Measurements from ENCODE around the gene CNPY1. TPM values are rescaled to one million over a fixed set of nuclear protein-coding genes. Genes with fewer than 3 reads are reported as not detected.

CNPY1 gene
- total and polyA plus RNA-seq, 7 experiments from 2014 or later: not detected

- no peaks in the 10 kb centered on the region for H3K9me3 Mint-ChIP-seq
- H3K27me3 ChIP-seq (ENCODE audit: control insufficient read depth in 2 of 2, insufficient read depth in 2 of 2, low read length in 2 of 2): no peaks in the 10 kb centered on the region
- no peaks in the 10 kb centered on the region for H3K9me3 ChIP-seq (ENCODE audit: control insufficient read depth in 2 of 3, low read length in 3 of 3)
- no peak overlapping the region for H3K27ac Mint-ChIP-seq
- no peak overlapping the region for H3K4me3 ChIP-seq (ENCODE audit: low read length)
- DNase-seq: no peak
- intact Hi-C loops (cut with micrococcal nuclease): no loop called here
- peaks cover 0 to 6% (median 0%) of the 10 kb centered on the region in 7 donors for H3K4me1 Mint-ChIP-seq
- ATAC-seq: no peak
- CTCF ChIA-PET: no interaction called here
- H3K36me3 Mint-ChIP-seq: no peaks in the 10 kb centered on the region
- H3K27ac ChIP-seq (ENCODE audit: low read depth, low read length): no peak overlapping the region
- POLR2A ChIA-PET: no interaction called here
- H3K36me3 ChIP-seq (ENCODE audit: control insufficient read depth in 2 of 3, insufficient read depth in 3 of 3, low read length in 3 of 3): no peaks in the 10 kb centered on the region
- H3K4me3 Mint-ChIP-seq: no peak overlapping the region
- no peaks in the 10 kb centered on the region for H3K4me1 ChIP-seq (ENCODE audit: control insufficient read depth in 2 of 2, insufficient read depth in 2 of 2, low read length in 2 of 2)
- peaks cover 24 to 47% (median 28%) of the 10 kb centered on the region in 5 donors for H3K27me3 Mint-ChIP-seq
These were observed 42.9 kb upstream of the CNPY1 start for GRCh38 chr7:155589001-155589980.

GRCh38 chr7:155588468-155588998 is 42.2 kb upstream of the CNPY1 start:
- H3K9me3 ChIP-seq (ENCODE audit: control insufficient read depth in 2 of 3, low read length in 3 of 3): no peaks in the 10 kb centered on the region
- Mint-ChIP-seq H3K27me3 (peaks cover 24 to 41% (median 28%) of the 10 kb centered on the region in 5 donors), H3K4me1 (peaks cover 0 to 6% (median 0%) of the 10 kb centered on the region in 7 donors), H3K4me3 (no peak overlapping the region), H3K9me3 (no peaks in the 10 kb centered on the region), H3K27ac (no peak overlapping the region), H3K36me3 (no peaks in the 10 kb centered on the region)
- no peak overlapping the region for H3K27ac ChIP-seq (ENCODE audit: low read depth, low read length)
- DNase-seq (no peak), ATAC-seq (no peak)
- no peak overlapping the region for H3K4me3 ChIP-seq (ENCODE audit: low read length)
- ChIA-PET POLR2A (no interaction called here), CTCF (no interaction called here)
- H3K27me3 ChIP-seq (ENCODE audit: control insufficient read depth in 2 of 2, insufficient read depth in 2 of 2, low read length in 2 of 2): no peaks in the 10 kb centered on the region
- no peaks in the 10 kb centered on the region for H3K4me1 ChIP-seq (ENCODE audit: control insufficient read depth in 2 of 2, insufficient read depth in 2 of 2, low read length in 2 of 2)
- intact Hi-C loops (cut with micrococcal nuclease): no loop called here
- no peaks in the 10 kb centered on the region for H3K36me3 ChIP-seq (ENCODE audit: control insufficient read depth in 2 of 3, insufficient read depth in 3 of 3, low read length in 3 of 3)

GRCh38 chr7:155587486-155587885 is 41.1 kb upstream of the CNPY1 start:
- H3K9me3 Mint-ChIP-seq: peaks cover 0 to 2% (median 0%) of the 10 kb centered on the region in 11 donors
- POLR2A ChIA-PET: no interaction called here
- peaks cover 0 to 6% (median 0%) of the 10 kb centered on the region in 7 donors for H3K4me1 Mint-ChIP-seq
- intact Hi-C loops (cut with micrococcal nuclease): no loop called here
- no peak overlapping the region for H3K27ac Mint-ChIP-seq
- CTCF ChIA-PET: no interaction called here
- no peaks in the 10 kb centered on the region for H3K4me1 ChIP-seq (ENCODE audit: control insufficient read depth in 2 of 2, insufficient read depth in 2 of 2, low read length in 2 of 2)
- no peaks in the 10 kb centered on the region for H3K36me3 ChIP-seq (ENCODE audit: control insufficient read depth in 2 of 3, insufficient read depth in 3 of 3, low read length in 3 of 3)
- DNase-seq (no peak), ATAC-seq (no peak)
- H3K9me3 ChIP-seq (ENCODE audit: control insufficient read depth in 2 of 3, low read length in 3 of 3): no peaks in the 10 kb centered on the region
- H3K36me3 Mint-ChIP-seq: no peaks in the 10 kb centered on the region
- H3K27me3 Mint-ChIP-seq: peaks cover 24 to 41% (median 28%) of the 10 kb centered on the region in 5 donors
- no peaks in the 10 kb centered on the region for H3K27me3 ChIP-seq (ENCODE audit: control insufficient read depth in 2 of 2, insufficient read depth in 2 of 2, low read length in 2 of 2)
- H3K4me3 Mint-ChIP-seq: no peak overlapping the region
- H3K27ac ChIP-seq (ENCODE audit: low read depth, low read length): no peak overlapping the region
- H3K4me3 ChIP-seq (ENCODE audit: low read length): no peak overlapping the region

GRCh38 chr7:155586843-155587440 is 40.6 kb upstream of the CNPY1 start:
- CTCF ChIA-PET: no interaction called here
- Histone ChIP-seq H3K27me3 (ENCODE audit: control insufficient read depth in 2 of 2, insufficient read depth in 2 of 2, low read length in 2 of 2) (no peaks in the 10 kb centered on the region), H3K27ac (ENCODE audit: low read depth, low read length) (no peak overlapping the region), H3K4me3 (ENCODE audit: low read length) (no peak overlapping the region), H3K36me3 (ENCODE audit: control insufficient read depth in 2 of 3, insufficient read depth in 3 of 3, low read length in 3 of 3) (no peaks in the 10 kb centered on the region), H3K4me1 (ENCODE audit: control insufficient read depth in 2 of 2, insufficient read depth in 2 of 2, low read length in 2 of 2) (no peaks in the 10 kb centered on the region), H3K9me3 (ENCODE audit: control insufficient read depth in 2 of 3, low read length in 3 of 3) (no peaks in the 10 kb centered on the region)
- DNase-seq: no peak
- Mint-ChIP-seq H3K4me1 (peaks cover 0 to 6% (median 0%) of the 10 kb centered on the region in 7 donors), H3K4me3 (no peak overlapping the region), H3K36me3 (no peaks in the 10 kb centered on the region), H3K27ac (no peak overlapping the region), H3K27me3 (peaks cover 24 to 41% (median 28%) of the 10 kb centered on the region in 5 donors), H3K9me3 (peaks cover 0 to 2% (median 0%) of the 10 kb centered on the region in 11 donors)
- POLR2A ChIA-PET: no interaction called here
- no peak for ATAC-seq
- intact Hi-C loops (cut with micrococcal nuclease): no loop called here

GRCh38 chr7:155585951-155586350 is 39.6 kb upstream of the CNPY1 start:
- Histone ChIP-seq H3K27ac (ENCODE audit: low read depth, low read length) (no peak overlapping the region), H3K4me1 (ENCODE audit: control insufficient read depth in 2 of 2, insufficient read depth in 2 of 2, low read length in 2 of 2) (no peaks in the 10 kb centered on the region), H3K36me3 (ENCODE audit: control insufficient read depth in 2 of 3, insufficient read depth in 3 of 3, low read length in 3 of 3) (no peaks in the 10 kb centered on the region), H3K4me3 (ENCODE audit: low read length) (no peak overlapping the region), H3K9me3 (ENCODE audit: control insufficient read depth in 2 of 3, low read length in 3 of 3) (no peaks in the 10 kb centered on the region), H3K27me3 (ENCODE audit: control insufficient read depth in 2 of 2, insufficient read depth in 2 of 2, low read length in 2 of 2) (no peaks in the 10 kb centered on the region)
- ChIA-PET POLR2A (no interaction called here), CTCF (no interaction called here)
- Mint-ChIP-seq H3K9me3 (peaks cover 0 to 2% (median 0%) of the 10 kb centered on the region in 11 donors), H3K27me3 (peaks cover 24 to 40% (median 28%) of the 10 kb centered on the region in 5 donors), H3K36me3 (no peaks in the 10 kb centered on the region), H3K4me1 (peaks cover 0 to 6% (median 0%) of the 10 kb centered on the region in 7 donors), H3K27ac (no peak overlapping the region), H3K4me3 (no peak overlapping the region)
- DNase-seq (no peak), ATAC-seq (no peak)
- intact Hi-C loops (cut with micrococcal nuclease): no loop called here

GRCh38 chr7:155585532-155585895 is 39.2 kb upstream of the CNPY1 start:
- ChIA-PET POLR2A (no interaction called here), CTCF (no interaction called here)
- intact Hi-C loops (cut with micrococcal nuclease): no loop called here
- Mint-ChIP-seq H3K4me3 (no peak overlapping the region), H3K4me1 (peaks cover 0 to 2% (median 0%) of the 10 kb centered on the region in 7 donors), H3K27ac (no peak overlapping the region), H3K9me3 (peaks cover 0 to 2% (median 0%) of the 10 kb centered on the region in 11 donors), H3K36me3 (no peaks in the 10 kb centered on the region), H3K27me3 (peaks cover 24 to 39% (median 28%) of the 10 kb centered on the region in 5 donors)
- Histone ChIP-seq H3K4me1 (ENCODE audit: control insufficient read depth in 2 of 2, insufficient read depth in 2 of 2, low read length in 2 of 2) (no peaks in the 10 kb centered on the region), H3K27me3 (ENCODE audit: control insufficient read depth in 2 of 2, insufficient read depth in 2 of 2, low read length in 2 of 2) (no peaks in the 10 kb centered on the region), H3K4me3 (ENCODE audit: low read length) (no peak overlapping the region), H3K27ac (ENCODE audit: low read depth, low read length) (no peak overlapping the region), H3K9me3 (ENCODE audit: control insufficient read depth in 2 of 3, low read length in 3 of 3) (no peaks in the 10 kb centered on the region), H3K36me3 (ENCODE audit: control insufficient read depth in 2 of 3, insufficient read depth in 3 of 3, low read length in 3 of 3) (no peaks in the 10 kb centered on the region)
- no peak for ATAC-seq
- DNase-seq: no peak
